Activated gamma-delta T cell treated with Interleukin-2 at 50 U/mL for 16 hours (primary cell): ENCODE measurements around the gene SLC51A.
A peak's percentile ranks its signal among the peaks of the same experiment; 100 is the strongest.
"Not testable (repeated sequence)": the region's sequence is repeated elsewhere in the genome, so short reads cannot be mapped to it uniquely, and the experiment has no call there.

Experiments used
- DNase-seq: peaks from one replicate; pipeline ENCODE4 v3.0.0-alpha.2; 2020

The SLC51A gene

GRCh38 chr3:196216089-196216564 lies at the start of gene SLC51A:
Gene SLC51A, plus strand, starts transcription at chr3:196216534. Its CDS starts 179 bp downstream, at chr3:196216713.
- no peak for DNase-seq

DNA sequence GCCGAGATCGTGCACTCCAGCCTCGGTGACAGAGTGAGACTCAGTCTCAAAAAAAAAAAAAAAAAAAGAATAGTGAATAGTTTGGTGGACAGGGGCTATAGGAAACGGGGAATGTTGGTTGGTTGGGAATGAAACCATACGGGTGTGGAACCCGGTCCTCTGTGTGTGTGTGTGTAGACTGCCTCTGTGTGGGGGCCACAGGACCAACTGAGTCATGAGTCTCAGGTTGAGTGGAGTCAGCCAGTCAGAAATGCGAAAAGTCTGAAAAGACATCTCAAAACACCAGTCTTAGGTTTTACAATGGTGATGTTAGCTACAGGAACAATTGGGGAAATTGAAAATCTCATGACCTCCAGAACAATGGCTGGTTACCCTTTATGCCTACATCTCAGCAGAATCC lies 49.6 kb upstream of the SLC51A start:
- DNase-seq = no peak

DNA sequence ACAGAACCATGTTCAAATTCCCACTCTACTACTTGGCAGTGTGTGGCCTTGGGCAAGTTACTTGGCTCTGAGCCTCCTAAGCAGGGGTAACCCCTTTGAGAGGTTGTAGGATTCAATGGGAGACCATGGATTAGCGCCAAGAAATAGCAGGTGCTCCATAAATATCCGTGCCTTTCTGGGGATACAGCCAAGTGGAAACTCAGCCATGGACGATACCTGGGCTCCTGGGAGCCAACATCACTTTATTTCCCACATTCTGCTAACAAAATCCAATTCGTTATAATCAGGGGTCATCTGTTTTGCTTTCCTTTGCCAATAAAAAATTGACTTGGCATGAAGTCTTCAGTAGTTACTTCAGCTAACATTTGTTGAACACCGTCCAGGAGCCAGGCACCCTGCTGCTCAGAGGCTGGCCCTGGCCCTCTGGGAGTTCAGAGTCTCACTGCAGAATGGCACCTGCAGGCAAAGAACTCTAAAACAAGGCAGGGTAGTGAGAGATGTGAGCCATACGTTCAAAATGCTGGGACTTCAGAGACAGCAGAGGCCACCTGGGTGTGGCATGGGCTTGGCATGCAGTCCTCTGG lies 47.4 kb upstream of the SLC51A start:
- DNase-seq = no peak

DNA sequence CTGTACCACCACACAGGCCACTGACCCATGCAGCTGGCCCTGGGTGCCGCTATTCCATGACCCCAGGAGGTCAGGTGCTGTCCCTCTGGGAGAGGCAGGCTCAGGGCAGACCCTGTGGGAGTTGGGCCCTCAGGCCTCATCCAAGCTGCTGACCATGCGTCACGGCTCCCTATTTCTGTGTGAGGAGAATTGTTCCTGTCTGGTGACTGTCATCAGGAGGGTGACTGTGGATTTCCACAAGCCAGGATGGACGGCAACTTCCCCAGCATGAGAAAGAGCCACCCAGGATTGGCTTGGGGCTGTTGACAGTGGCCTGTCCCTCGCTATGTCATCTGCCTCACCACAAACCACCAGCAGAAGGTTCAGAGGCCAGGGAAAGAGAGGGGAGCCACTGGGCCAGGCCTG lies 46.5 kb upstream of the SLC51A start:
- DNase-seq = no peak

GRCh38 chr3:196170296-196170695 lies 46.0 kb upstream of the SLC51A start:
- not testable (repeated sequence) for DNase-seq

DNA sequence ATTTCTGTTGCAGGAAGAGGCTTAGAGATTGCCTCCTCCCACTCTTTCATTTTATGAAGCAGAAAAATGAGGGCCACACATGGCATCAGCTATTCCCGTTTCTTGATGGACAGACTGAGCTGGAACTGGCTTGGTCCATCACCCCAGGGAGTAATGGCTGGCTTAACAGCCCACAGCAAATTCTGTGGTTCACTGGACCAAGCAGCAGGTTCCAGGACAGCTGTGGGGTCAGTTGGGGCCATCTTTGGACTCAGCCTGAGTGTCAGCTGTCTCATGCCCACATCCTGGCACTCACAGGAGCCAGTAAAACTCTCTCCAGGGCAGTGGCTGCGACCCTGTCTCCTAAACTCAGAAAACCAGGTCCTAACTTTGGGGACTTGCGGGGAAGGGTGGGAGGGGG lies 41.7 kb upstream of the SLC51A start:
- no peak for DNase-seq

- no peak for DNase-seq
Observed at GRCh38 chr3:196175116-196175625, 41.2 kb upstream of the SLC51A start.

DNA sequence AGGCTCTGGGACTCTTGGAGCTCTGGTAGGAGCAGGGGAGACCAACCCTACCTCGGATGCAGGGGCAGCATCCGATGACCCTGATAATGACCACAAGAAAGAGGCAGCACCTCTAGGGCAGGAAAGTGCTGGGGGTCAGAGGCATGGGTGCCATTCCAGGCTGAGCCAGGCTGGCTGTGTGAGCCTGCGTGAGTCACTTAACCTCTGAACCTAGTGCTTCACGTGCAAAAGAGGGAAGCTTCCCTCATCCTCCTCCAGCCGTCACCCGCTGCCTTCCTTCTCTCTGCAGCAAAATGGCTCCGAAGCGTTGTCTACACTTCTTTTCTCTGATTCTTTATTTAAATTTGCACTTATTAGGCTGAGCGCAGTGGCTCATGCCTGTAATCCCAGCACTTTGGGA lies 40.6 kb upstream of the SLC51A start:
- no peak for DNase-seq

DNA sequence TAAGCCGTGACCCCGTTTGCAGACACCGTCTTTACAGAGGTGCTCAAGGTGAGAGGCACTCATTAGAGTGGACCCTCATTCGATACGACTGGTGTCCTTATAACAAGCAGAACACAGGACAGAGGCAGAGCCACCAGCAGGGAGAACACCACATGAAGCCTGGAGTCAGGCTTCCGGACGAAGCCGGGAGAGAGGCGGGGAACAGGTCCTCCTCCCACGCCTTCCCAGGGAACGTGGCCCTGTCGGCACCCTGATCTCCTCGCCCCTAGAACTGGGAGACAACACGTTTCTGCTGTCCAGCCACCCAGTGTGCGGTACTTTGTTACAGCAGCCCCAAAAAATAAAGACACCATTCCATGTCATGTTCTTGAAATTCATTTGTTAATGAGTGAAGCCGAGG lies 38.8 kb upstream of the SLC51A start:
- DNase-seq = no peak

DNA sequence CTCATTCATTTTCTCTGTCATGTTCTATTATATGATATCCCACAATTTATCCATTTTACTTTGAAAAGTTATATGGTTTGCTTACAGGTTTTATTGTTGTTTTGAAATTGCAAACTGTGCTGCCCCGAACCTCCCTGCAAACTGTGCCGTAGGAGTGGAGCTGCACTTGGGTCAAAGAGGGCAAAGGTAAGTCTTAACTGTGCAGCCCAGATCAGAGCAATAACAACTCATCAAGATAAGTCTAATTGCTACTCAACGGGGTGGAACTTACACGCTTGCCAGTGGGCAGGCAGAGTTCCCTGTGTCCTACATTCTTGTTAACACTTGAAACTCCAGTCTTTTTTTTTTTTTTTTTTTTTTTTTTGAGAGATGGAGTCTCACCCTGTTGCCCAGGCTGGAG lies 38.4 kb upstream of the SLC51A start:
- DNase-seq = no peak

DNA sequence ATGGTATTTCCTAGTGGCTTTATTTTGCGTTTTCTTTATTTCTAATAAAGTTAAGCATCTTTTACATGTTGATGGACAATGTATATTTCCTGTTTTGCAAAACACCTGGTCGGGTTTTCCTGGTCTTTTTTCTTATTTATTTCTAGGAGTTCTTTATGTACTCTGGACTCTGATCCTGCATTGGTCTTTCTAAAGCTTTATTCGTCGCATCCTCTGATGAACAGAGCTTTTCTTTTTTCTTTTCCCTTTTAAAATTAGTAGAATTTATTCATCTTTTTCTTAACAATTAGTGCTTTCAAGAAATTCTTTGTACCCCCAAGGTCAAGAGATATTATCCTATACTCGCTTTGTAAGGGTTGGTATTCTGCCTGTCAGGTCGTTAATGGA lies 37.3 kb upstream of the SLC51A start:
- DNase-seq = no peak

DNA sequence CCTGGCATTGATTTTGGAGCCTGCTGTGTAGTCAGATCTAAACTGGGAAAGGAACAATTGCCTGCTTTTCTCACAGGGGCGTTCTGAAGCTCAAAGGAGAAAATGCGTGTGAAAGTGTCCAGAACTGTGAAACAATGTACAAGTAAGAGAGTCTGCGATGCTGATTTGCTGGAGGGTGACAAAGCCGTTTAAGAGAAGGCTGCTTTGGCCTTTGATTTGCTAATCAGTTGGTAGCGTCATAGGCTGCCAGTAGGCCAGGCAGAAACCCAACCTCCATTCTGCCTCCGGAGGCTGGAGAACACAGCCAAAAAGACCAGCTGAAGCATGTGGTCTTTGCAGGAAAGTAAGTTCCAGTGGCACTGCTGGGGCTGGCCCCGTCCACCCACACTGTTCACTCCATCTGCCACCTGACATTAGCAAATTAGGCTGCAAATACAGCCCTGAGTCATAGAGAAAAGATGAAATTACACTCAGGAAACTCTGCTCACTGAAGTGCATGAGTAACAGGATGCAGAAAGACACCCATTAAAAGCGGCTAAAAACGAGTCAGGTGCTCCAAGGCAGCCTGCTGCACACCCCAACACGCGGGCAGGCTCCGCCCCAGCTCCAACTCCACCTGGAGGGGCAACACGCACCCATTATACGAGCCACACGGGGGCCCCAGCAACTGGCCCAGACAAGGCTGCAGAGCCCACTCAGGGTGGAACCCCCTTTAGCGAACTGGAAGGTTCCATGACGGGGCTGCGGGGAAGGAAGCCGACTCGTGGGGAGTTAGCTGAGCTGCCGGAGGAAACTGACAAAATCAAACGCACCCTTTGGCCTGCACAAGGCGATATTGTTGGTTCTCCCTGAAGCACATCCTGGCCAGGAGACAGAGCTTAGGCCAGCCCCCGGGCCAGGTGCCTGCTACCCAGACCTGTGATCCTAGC lies 36.7 kb upstream of the SLC51A start:
- DNase-seq = peak; percentile 82

DNA sequence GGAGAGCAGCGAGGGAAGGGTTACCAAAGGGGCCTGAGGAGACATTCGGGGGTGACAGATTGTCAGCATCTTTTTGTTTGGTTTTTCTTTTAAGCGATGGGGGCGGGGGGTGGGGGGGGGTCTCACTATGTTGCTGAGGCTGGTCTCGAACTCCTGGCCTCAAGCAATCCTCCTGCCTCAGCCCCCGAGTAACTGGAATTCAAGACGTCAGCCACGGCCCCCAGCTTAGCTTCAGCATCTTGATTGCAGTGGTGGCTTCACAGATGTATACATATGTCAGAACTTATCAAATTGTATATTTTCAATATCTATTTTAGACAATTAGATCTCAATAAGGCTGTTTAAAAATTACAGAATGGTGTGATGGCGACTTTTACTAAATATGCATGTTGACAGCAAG lies 36.0 kb upstream of the SLC51A start:
- no peak for DNase-seq

- no peak for DNase-seq
Observed at GRCh38 chr3:196181127-196181546, 35.2 kb upstream of the SLC51A start.

GRCh38 chr3:196184169-196184432 lies 32.2 kb upstream of the SLC51A start:
- DNase-seq = not testable (repeated sequence)

- no peak for DNase-seq
Observed at GRCh38 chr3:196184881-196185280, 31.5 kb upstream of the SLC51A start.

GRCh38 chr3:196186651-196187573 lies 29.4 kb upstream of the SLC51A start:
- DNase-seq = no peak

- no peak for DNase-seq
Observed at GRCh38 chr3:196189566-196190347, 26.6 kb upstream of the SLC51A start.

- DNase-seq = peak; percentile 35
Observed at GRCh38 chr3:196192036-196192523, 24.3 kb upstream of the SLC51A start.

GRCh38 chr3:196192524-196193051 lies 23.7 kb upstream of the SLC51A start:
- no peak for DNase-seq

- DNase-seq = no peak
Observed at GRCh38 chr3:196193133-196193735, 23.1 kb upstream of the SLC51A start.
